WTC11 (cell line): ENCODE data around the gene DHRS4L2. TPM values are rescaled to one million over a fixed set of nuclear protein-coding genes. Genes with fewer than 3 reads are reported as not detected.
"Not testable (repeated sequence)": the region's sequence is repeated elsewhere in the genome, so short reads cannot be mapped to it uniquely, and the experiment has no call there.

ENCODE experiments used
- ATAC-seq: fragments of 200-7000 bp; cut with Tn5 transposase; 2 replicates; pipeline ENCODE4 v1.10.0; 2021; ENCODE audit warnings: mild to moderate bottlenecking, moderate library complexity
- CTCF ChIA-PET: fragments of 300-600 bp; sonication (Branson Sonifier 250); formaldehyde crosslinking; loops from one replicate; lab custom pipeline; 2021; ENCODE audit warnings: antibody characterized with exemption; lab: Charles Lee
- POLR2A ChIA-PET: fragments of 350-600 bp; sonication (Branson Sonifier 250); formaldehyde crosslinking; loops from one replicate; lab custom pipeline; 2021; ENCODE audit warnings: antibody characterized with exemption; lab: Charles Lee
- DNase-seq: peaks from one replicate; pipeline ENCODE4 v3.0.0; 2021; ENCODE audit warnings: low spot score
- H3K27ac Mint-ChIP-seq: 2 replicates; pipeline ENCODE4 v1.8.0; 2021; ENCODE audit warnings: mixed read lengths
- H3K27me3 Mint-ChIP-seq: 2 replicates; pipeline ENCODE4 v1.8.0; 2021; ENCODE audit warnings: low read depth, mild to moderate bottlenecking, moderate library complexity, mixed read lengths
- H3K36me3 Mint-ChIP-seq: 2 replicates; pipeline ENCODE4 v1.8.0; 2021; ENCODE audit warnings: mixed read lengths
- H3K4me1 Mint-ChIP-seq: 2 replicates; pipeline ENCODE4 v1.8.0; 2022; ENCODE audit warnings: mixed read lengths
- H3K4me3 Mint-ChIP-seq: 2 replicates; pipeline ENCODE4 v1.8.0; 2021; ENCODE audit warnings: mild to moderate bottlenecking, moderate library complexity, mixed read lengths
- H3K9me3 Mint-ChIP-seq: 2 replicates; pipeline ENCODE4 v1.8.0; 2021; ENCODE audit warnings: mixed read lengths
- GABPB1 ChIP-seq: sonication (generic); formaldehyde crosslinking; IDR thresholded peaks from 2 replicates; pipeline ENCODE4 v1.8.1; 2023; ENCODE audit warnings: mild to moderate bottlenecking, missing genetic modification reagents
- total RNA-seq: library from RNA; stranded (reverse); gene quantifications from 3 replicates; pipeline ENCODE4 v1.2.3, GENCODE V29; 2021

DHRS4L2 gene
- total RNA-seq, 1 experiment from 2014 or later, result 10.2 TPM

GRCh38 chr14:23957913-23958569 is 30.7 kb upstream of the DHRS4L2 start:
- ATAC-seq, CTCF ChIA-PET, H3K27me3 Mint-ChIP-seq, DNase-seq, H3K27ac Mint-ChIP-seq, H3K36me3 Mint-ChIP-seq, H3K4me3 Mint-ChIP-seq, POLR2A ChIA-PET, H3K9me3 Mint-ChIP-seq: not testable (repeated sequence)
- H3K4me1 Mint-ChIP-seq, result peaks cover 12% of the 10 kb centered on the region

- H3K9me3 Mint-ChIP-seq, H3K36me3 Mint-ChIP-seq, H3K27me3 Mint-ChIP-seq, POLR2A ChIA-PET, DNase-seq, ATAC-seq, H3K4me3 Mint-ChIP-seq, H3K4me1 Mint-ChIP-seq, CTCF ChIA-PET, H3K27ac Mint-ChIP-seq: not testable (repeated sequence)
Observed at GRCh38 chr14:23960899-23961298, 27.8 kb upstream of the DHRS4L2 start.

GRCh38 chr14:23961704-23962103 is 27.0 kb upstream of the DHRS4L2 start:
- CTCF ChIA-PET, H3K4me3 Mint-ChIP-seq, H3K9me3 Mint-ChIP-seq, H3K27ac Mint-ChIP-seq, ATAC-seq, H3K27me3 Mint-ChIP-seq, H3K4me1 Mint-ChIP-seq, DNase-seq, POLR2A ChIA-PET, H3K36me3 Mint-ChIP-seq: not testable (repeated sequence)

DNA sequence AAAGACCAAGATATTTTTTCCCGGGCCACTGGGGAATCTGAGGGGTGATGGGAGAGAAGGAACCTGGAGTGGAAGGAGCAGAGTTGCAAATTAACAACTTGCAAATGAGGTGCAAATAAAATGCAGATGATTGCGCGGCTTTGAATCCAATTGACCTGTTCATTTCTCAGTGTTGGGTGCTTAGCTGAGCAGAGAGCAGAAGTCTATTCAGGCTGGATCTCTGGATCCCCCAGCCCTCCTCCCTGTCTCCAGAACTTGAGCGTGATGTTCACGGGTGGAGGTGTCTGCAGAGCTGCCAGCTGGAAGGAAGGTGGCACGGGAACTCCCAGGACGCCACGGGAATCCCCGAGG is 19.6 kb upstream of the DHRS4L2 start:
- DNase-seq, POLR2A ChIA-PET, H3K4me3 Mint-ChIP-seq, H3K27ac Mint-ChIP-seq, ATAC-seq, H3K4me1 Mint-ChIP-seq, CTCF ChIA-PET, H3K36me3 Mint-ChIP-seq: not testable (repeated sequence)
- H3K9me3 Mint-ChIP-seq, result peaks cover 15% of the 10 kb centered on the region
- H3K27me3 Mint-ChIP-seq, result peaks cover 32% of the 10 kb centered on the region

DNA sequence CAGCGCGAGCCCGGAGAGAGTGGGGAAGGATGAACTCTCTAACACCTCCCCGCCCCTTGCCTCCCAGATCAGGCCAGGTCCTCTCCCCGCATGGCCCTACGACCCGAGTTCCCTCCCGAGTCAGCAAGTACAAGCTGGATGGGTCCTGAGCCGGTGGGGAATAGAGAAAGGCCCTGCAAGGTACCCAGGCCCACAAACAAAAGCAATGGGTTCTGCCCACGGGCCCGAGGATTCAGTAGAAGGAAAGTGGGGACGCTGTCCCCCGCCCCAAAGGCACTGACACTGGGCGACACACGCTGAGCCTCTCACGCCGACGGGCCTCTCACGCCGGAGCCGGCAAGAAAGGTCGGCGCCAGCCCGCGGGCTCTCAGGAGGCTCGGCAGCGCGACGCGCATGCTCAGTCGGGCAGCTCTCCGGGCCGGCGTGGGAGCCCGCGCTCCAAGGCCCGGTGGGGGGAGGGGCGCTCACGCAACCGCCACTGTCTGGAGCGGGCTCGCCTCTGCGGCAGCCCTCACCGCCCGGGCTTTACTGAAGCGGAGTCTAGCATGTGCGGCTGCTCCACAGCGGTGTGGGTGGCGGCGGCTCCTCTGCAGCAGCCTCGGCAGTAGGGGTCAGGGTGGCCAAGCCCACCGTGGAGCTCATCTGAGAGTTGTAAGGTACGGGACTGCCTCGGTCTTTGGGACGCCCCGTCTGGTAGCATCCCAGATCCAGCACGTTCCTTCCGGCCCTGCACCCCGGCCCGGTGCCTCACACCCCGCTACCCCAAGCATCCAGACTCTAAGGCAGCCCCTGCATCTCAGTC is 19.0 kb upstream of the DHRS4L2 start:
- H3K4me3 Mint-ChIP-seq, H3K4me1 Mint-ChIP-seq, POLR2A ChIA-PET, H3K36me3 Mint-ChIP-seq, H3K27ac Mint-ChIP-seq, CTCF ChIA-PET: not testable (repeated sequence)
- peak; percentile 48 for DNase-seq
- Mint-ChIP-seq H3K27me3 (peaks cover 32% of the 10 kb centered on the region), H3K9me3 (peaks cover 15% of the 10 kb centered on the region)
- peak; percentile 82 for ATAC-seq
- TF ChIP-seq GABPB1, result peak; percentile 79

GRCh38 chr14:23970283-23970659 is 18.5 kb upstream of the DHRS4L2 start:
- H3K27me3 Mint-ChIP-seq, result peaks cover 34% of the 10 kb centered on the region
- H3K27ac Mint-ChIP-seq, H3K36me3 Mint-ChIP-seq, H3K4me3 Mint-ChIP-seq, H3K4me1 Mint-ChIP-seq, ATAC-seq, POLR2A ChIA-PET, DNase-seq: not testable (repeated sequence)
- peaks cover 15% of the 10 kb centered on the region for H3K9me3 Mint-ChIP-seq
- CTCF ChIA-PET, result interaction anchor here (1.0 kb wide), 1 partner anchor 382 kb away, joined by 4 read pairs; no protein-coding TSS in a partner anchor

DNA sequence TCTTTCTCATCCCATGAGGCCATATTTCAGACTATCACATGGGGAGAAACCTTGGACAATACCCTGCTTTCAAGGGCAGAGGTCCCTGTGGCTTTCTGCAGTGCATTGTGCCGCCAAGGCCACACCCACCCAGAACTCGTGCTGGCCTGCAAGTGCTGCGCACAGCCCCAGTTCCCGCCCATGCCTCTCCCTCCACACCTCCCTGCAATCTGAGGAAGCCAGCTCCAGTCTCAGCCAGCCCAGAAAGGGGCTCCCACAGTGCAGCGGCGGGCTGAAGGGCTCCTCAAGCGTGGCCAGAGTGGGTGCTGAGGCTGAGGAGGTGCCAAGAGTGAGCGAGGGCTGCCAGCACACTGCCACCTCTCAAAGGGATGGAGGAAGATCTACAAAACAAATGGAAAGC is 15.6 kb upstream of the DHRS4L2 start:
- Mint-ChIP-seq H3K9me3 (peaks cover 28% of the 10 kb centered on the region), H3K27me3 (peaks cover 39% of the 10 kb centered on the region)
- H3K36me3 Mint-ChIP-seq, CTCF ChIA-PET, H3K4me1 Mint-ChIP-seq, H3K4me3 Mint-ChIP-seq, H3K27ac Mint-ChIP-seq, POLR2A ChIA-PET, ATAC-seq, DNase-seq: not testable (repeated sequence)

- CTCF ChIA-PET, H3K4me3 Mint-ChIP-seq, ATAC-seq, POLR2A ChIA-PET, H3K27ac Mint-ChIP-seq, H3K36me3 Mint-ChIP-seq, DNase-seq, H3K4me1 Mint-ChIP-seq: not testable (repeated sequence)
- Mint-ChIP-seq H3K9me3 (peaks cover 28% of the 10 kb centered on the region), H3K27me3 (peaks cover 39% of the 10 kb centered on the region)
Observed at GRCh38 chr14:23974041-23974440, 14.7 kb upstream of the DHRS4L2 start.

DNA sequence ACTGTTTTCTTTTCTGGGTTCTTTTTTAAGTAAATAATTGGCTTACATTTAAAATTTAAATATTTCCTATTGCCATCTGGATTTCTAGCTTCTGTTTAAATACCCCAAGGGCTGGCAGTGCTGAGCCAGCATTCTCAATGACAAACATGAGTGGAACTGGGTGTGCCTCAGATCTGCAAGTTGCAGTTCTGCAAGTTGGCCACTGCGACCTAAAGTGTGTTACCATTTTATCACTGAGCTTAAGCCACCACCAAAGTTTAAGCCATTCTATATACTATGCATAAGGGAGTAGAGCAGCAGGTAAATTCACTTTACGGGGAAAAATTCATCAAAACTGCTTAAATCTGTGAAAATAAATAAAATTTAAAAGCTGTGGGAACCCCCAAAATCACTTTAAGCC is 11.5 kb upstream of the DHRS4L2 start:
- not testable (repeated sequence) for H3K36me3 Mint-ChIP-seq

GRCh38 chr14:23981951-23982813 is 6.5 kb upstream of the DHRS4L2 start:
- H3K4me1 Mint-ChIP-seq, POLR2A ChIA-PET, H3K4me3 Mint-ChIP-seq, H3K36me3 Mint-ChIP-seq, CTCF ChIA-PET, H3K9me3 Mint-ChIP-seq, ATAC-seq, DNase-seq, H3K27ac Mint-ChIP-seq: not testable (repeated sequence)
- H3K27me3 Mint-ChIP-seq, result peaks cover 12% of the 10 kb centered on the region; the same call in 1 of the 2 replicates

More for the DNA sequence above, 11.5 kb upstream of the DHRS4L2 start:
- DNase-seq, H3K4me3 Mint-ChIP-seq, POLR2A ChIA-PET, H3K4me1 Mint-ChIP-seq, H3K27ac Mint-ChIP-seq: not testable (repeated sequence)
- Mint-ChIP-seq H3K9me3 (peaks cover 17% of the 10 kb centered on the region), H3K27me3 (peaks cover 28% of the 10 kb centered on the region)
- ATAC-seq, result peak; percentile 65
- CTCF ChIA-PET, result interaction anchor here (0.7 kb wide), 1 partner anchor 11 kb away, joined by 4 read pairs; the partner anchor contains the start of gene DHRS4L2
